Suppressor macrophage (primary cell): ENCODE results near the gene CPLX4.

ENCODE experiments used
- DNase-seq, 4 experiments: peaks; one replicate each; pipeline ENCODE4 v3.0.0-alpha.2; 2020 to 2022
- total RNA-seq, 17 experiments: gene quantifications; one replicate each; lab custom pipeline; 2026; ENCODE audit warnings: mixed read lengths in 6 of 17, inconsistent platforms in 3 of 17; lab: John Stamatoyannopoulos, UW

The CPLX4 gene
- 0 to 1.8 (median 0) reads per million in 17 experiments for total RNA-seq

- DNase-seq: no peak
Observed at GRCh38 chr18:59318460-59319050, at the start of gene CPLX4. CPLX4 (minus strand) TSS chr18:59318649; CDS start chr18:59318462, 187 bp downstream.

- DNase-seq: no peak
Observed at GRCh38 chr18:59360381-59360780, 41.9 kb upstream of the CPLX4 start.

- no peak for DNase-seq
Observed at GRCh38 chr18:59359576-59359952, 41.1 kb upstream of the CPLX4 start.

DNA sequence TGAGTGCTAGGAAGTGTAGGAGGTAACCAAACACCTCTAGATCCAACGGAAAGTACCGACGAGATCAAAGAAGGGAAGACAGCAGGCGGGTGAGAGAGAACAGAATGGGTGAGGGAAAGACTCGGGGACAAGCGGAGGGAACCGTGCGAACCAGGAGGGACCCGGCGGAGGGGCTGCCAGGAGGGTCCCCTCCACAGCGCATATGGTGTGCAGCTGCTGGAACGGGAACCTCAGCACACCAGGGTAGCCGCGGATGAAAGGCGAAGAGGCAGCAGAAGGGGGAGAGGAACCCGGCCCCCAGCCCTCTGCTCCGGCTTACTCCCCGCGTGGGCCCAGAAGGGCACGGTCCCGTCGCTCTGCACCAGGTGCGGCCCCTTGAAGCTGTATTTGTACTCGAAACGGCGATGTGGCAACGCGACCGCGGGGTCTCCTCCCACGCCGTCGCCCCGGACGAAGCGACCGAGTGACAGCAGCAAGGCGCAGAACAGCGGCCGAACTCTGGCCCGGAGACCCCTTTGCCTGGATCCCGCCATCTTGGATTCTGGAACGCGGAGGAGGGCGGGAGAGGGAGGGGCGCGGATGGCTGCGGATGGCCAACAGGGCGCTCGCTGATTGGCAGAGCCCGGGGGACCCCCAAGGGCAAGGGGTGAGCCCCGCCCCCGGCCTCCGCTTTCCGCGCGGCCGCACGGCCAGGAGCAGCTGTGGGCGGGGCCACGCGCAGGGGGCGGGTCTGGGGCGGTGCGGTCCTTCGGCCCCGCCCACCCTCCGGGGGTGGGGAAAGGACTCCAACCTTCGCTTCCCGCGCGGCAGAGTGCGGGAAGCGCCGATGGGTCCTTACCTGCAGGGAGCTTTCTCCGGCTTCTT is 40.5 kb upstream of the CPLX4 start, which contains the start of gene LMAN1:
LMAN1 (minus strand) TSS at position 554 of the 864 bp plus-strand sequence; CDS start at position 533, 21 bp downstream.
- peak; percentile 96 to 98 (median 97) for DNase-seq

DNA sequence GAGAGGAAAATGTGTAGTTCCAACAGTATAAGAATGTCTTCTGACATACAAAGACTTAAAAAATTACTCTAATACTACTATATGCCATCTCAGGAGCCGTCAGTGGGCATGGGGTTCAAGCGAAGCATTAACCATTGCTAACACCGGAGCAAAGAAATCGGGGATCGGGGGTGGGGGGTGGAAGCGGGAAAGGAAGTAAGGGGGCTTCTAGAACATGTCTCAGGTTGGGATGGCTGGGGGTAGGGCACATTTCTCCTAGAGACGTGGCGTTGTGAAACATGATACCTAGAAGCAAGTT is 39.9 kb upstream of the CPLX4 start:
- DNase-seq: peak in 1 of 4 experiments; percentile 11

- DNase-seq: peak in 3 of 4 experiments; percentile 11 to 52 (median 49)
Observed at GRCh38 chr18:59357928-59358327, 39.5 kb upstream of the CPLX4 start.

GRCh38 chr18:59354731-59355130 is 36.3 kb upstream of the CPLX4 start:
- DNase-seq: no peak

- peak in 1 of 4 experiments; percentile 3 for DNase-seq
Observed at GRCh38 chr18:59353079-59353680, 34.7 kb upstream of the CPLX4 start.

GRCh38 chr18:59352250-59352855 is 33.9 kb upstream of the CPLX4 start:
- DNase-seq: peak in 2 of 4 experiments; percentile 8 to 12

GRCh38 chr18:59345556-59345955 is 27.1 kb upstream of the CPLX4 start:
- DNase-seq: no peak

DNA sequence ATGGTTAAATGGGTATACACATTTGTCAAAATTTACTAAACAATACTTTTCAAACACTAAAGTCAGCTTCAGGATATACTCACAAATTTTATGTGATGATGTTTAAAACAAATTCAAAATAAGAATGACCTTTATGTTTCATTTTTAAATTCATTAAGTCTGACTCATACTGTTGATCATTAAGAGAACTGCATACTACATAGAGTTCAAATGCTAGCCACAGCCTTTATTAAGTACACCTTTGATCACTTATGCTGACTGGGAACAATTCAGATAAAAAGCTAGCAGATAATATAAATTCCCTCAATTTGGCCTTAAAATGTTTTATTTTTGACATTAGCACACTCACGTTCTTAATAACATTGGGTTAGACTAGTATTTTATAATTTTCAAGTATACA is 26.5 kb upstream of the CPLX4 start:
- DNase-seq: no peak

DNA sequence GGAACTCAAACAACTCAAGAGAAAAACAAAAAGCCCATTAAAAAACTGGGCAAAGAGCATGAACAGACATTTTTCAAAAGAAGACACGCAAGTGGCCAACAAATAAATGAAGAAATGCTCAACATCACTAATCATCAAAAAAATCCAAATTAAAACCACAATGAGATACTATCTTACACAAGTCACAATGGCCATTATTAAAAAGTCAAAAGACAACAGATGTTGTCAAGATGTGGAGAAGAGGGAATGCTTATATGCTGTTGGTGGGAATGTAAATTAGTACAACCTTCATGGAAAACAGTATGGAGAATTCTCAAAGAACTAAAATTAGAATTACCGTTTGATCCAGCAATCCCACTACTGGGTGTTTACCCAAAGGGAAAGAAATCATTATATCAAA is 25.5 kb upstream of the CPLX4 start:
- no peak for DNase-seq

GRCh38 chr18:59340817-59341216 is 22.4 kb upstream of the CPLX4 start:
- no peak for DNase-seq

GRCh38 chr18:59340312-59340711 is 21.9 kb upstream of the CPLX4 start:
- no peak for DNase-seq

DNA sequence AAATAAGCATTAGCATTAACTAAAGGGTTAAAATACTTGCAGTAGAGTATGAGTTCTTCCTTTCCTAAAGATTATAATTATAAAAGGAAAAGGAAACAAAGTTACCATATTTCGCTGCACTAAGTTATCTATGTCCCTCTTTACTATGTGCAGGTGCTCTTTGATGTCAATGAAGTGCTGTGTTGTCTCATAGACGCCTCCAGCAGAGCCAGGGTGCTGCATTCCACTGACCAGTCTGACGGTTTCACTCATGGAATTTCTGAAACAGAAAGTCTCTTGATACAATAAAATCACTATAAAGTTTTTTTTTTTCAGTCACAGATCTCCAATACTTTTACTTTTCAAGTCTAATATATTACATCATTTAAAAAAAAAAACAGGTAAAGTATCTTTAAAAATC is 14.5 kb upstream of the CPLX4 start:
- DNase-seq: no peak

DNA sequence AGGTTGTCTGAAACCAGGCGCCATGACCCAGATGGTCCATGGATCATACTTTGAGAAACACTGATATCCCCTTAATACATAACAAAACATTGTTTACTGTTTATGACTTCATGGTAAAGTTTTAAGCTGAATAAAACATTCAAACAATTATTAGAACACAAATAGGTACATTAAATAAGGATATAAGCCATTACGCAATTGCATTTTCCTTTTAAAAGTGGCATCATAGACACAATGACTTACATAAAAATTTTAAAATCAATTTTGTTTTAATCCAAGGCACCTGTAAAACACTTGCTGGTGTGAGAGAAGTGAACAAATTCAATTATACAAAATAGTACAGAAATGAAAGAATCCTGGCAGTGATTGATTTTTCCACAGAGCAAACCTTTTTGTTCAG is 10.2 kb upstream of the CPLX4 start:
- DNase-seq: no peak

GRCh38 chr18:59325965-59326364 is 7.5 kb upstream of the CPLX4 start:
- no peak for DNase-seq

DNA sequence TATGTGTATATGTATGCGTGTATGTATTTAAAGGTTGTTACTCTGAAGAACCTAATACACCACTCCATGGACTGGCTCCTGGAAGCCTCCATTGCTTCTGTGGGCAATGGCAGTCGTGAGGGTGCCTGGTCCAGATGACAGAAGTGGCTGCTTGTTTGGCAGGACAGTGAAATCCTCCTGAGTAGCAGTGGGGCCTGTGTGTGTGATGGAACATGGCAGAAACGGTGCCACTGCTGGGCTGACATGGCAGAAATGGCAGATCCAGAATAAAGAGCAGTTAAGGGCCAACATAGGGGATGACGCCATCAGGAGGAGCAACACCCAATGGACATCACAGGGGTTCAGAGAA is 6.1 kb upstream of the CPLX4 start:
- no peak for DNase-seq

DNA sequence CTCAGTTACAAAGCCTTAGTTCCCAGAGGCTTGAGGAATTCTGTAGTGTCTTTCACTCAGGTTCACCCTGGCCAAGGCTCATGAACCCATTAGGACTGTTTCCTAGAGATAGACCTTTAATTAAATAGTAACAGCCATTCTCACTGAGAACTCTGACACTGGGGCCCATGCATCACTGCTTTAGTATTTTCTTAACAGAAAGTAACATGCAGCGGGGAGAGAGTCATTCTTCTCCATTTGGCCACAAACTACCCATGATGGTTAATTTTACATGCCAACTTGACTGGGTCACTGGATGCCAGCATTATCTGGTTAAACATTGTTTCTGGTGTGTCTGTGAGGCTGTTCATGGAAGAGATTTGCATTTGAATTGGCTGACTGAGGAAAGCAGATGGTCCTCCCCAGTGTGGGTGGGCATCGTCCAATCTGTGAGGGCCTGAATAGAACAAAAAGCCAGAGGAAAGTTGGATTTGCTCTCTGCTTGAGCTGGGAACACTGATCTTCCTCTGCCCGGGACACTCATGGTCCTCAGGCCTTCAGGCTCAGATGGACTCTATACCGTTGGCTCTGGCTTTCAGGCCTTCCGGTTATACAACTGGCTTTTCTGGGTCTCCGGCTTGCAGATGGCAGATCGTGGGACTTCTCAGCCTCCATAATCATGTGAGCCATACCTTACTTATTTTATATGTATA is 5.6 kb upstream of the CPLX4 start:
- no peak for DNase-seq

- DNase-seq: no peak
Observed at GRCh38 chr18:59311631-59312030, 6.8 kb downstream of the CPLX4 start.

DNA sequence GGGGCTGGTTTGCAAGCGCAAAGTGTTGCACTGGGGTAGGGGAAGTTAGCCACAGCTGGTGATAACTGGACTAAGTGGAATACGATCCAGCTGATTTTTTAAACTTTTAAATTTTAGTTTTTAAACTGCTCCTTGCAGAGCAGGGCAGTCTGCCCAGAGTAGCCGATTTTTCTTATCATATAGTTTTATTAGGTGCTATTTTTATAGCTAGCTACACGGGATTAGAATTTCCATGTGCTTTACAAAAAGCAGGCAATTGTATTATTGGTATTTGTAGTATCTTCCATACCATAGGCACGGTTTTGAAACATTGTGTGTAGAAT is 9.6 kb downstream of the CPLX4 start:
- no peak for DNase-seq

- DNase-seq: peak; percentile 74 to 92 (median 88)
Observed at GRCh38 chr18:59308248-59308937, 10.1 kb downstream of the CPLX4 start.
